K562 (cell line): ENCODE results near the gene TAS2R1. TPM values are rescaled to one million over a fixed set of nuclear protein-coding genes. Genes with fewer than 3 reads are reported as not detected.

ENCODE experiments used
- BHLHE40 ChIP-seq: IDR thresholded peaks from 2 replicates; pipeline ENCODE4 v1.6.1; 2011; ENCODE audit warnings: low read length, improper control_type of control experiment
- FOXM1 ChIP-seq, 2 experiments: fragments of 450-650 bp in 1 of 2; sonication (generic) in 1 of 2; formaldehyde crosslinking in 1 of 2; IDR thresholded peaks; 2 replicates each; pipeline versions ENCODE4 v1.6.1 to v1.9.0; 2017 to 2022; ENCODE audit warnings: low read depth in 2 of 2, mild to moderate bottlenecking in 2 of 2, missing genetic modification reagents in 1 of 2, moderate library complexity in 1 of 2
- GABPB2 ChIP-seq: fragments of 250-450 bp; sonication (Bioruptor Pico); conservative IDR thresholded peaks from 2 replicates; pipeline ENCODE4 v1.5.1; 2021; ENCODE audit warnings: mild to moderate bottlenecking
- MAFK ChIP-seq: IDR thresholded peaks from 2 replicates; pipeline ENCODE4 v1.6.1; 2011; ENCODE audit warnings: low read length, improper control_type of control experiment
- NFATC3 ChIP-seq: fragments of 450-650 bp; IDR thresholded peaks from 2 replicates; pipeline ENCODE4 v1.6.1; 2017; ENCODE audit warnings: mild to moderate bottlenecking
- NONO ChIP-seq, 2 experiments: fragments of 200-400 bp in 1 of 2; fragments of 450-650 bp in 1 of 2; formaldehyde crosslinking in 1 of 2; IDR thresholded peaks; 2 replicates each; pipeline ENCODE4 v1.6.1; 2017; ENCODE audit warnings: low read depth in 2 of 2, mild to moderate bottlenecking in 2 of 2, moderate library complexity in 2 of 2, low read length in 1 of 2
- NUFIP1 ChIP-seq: fragments of 450-650 bp; IDR thresholded peaks from 2 replicates; pipeline ENCODE4 v1.6.1; 2018; ENCODE audit not compliant: partially characterized antibody
- SRSF9 ChIP-seq: fragments of 200-400 bp; formaldehyde crosslinking; IDR thresholded peaks from 2 replicates; pipeline ENCODE4 v1.6.1; 2017; ENCODE audit warnings: low read depth, low read length, borderline replicate concordance
- ZSCAN32 ChIP-seq: fragments of 450-650 bp; formaldehyde crosslinking; IDR thresholded peaks from 2 replicates; pipeline ENCODE4 v1.4.0; 2020; ENCODE audit warnings: mild to moderate bottlenecking, moderate library complexity
- polyA plus RNA-seq, 8 experiments: library from polyadenylated mRNA; depleted of rRNA in 4 of 8; stranded (reverse) in 5 of 8; unstranded in 3 of 8; fragments of >200 nt; fragmentation: Nextera tagmentation in 2 of 8; fragmentation: Illumina TruSeq in 1 of 8; extraction: Ambion mirVana in 2 of 8; extraction: Trizol in 1 of 8; gene quantifications; 2 replicates each; pipeline versions ENCODE4 v1.2.1 to v1.2.3, GENCODE V29; 2011 to 2014; ENCODE audit warnings: inconsistent platforms in 1 of 8, missing spikeins in 1 of 8
- total RNA-seq, 7 experiments: library from RNA; depleted of rRNA in 6 of 7; stranded (reverse); fragments of >200 nt in 6 of 7; fragmentation: Illumina TruSeq in 2 of 7; extraction: Trizol in 2 of 7; gene quantifications; 2 replicates each; pipeline versions ENCODE4 v1.2.1 to v1.2.3, GENCODE V29; 2011 to 2021; ENCODE audit warnings: low replicate concordance in 1 of 7
- TF ChIP-seq, protein P1 (sequence below): fragments of 150-350 bp; IDR thresholded peaks from 2 replicates; pipeline ENCODE4 v1.6.1; 2014; ENCODE audit warnings: low read depth, mild to moderate bottlenecking, low read length, borderline replicate concordance

The TAS2R1 gene
- total and polyA plus RNA-seq, 9 of the 15 experiments (the other 6 are each of a cell fraction or from before 2014, with no cell fraction given) = not detected

DNA sequence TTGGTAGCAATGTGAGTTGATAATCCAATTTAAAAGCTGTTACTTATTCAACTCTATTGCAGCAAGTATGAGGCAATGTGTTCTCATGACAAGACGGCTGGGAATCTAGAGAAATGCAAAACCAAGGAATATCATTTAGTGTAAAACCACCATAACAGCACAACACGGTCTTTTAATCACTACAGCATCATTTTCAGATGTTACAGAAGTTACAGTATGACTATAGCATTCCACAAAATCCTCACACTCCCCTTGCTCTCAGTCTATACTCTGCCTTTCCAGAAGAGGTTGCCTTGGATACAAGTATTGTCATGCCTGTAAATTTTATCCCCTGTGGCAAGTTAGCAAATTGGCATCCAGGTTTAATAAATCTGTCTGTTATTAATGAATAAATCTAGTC lies 28.6 kb upstream of the TAS2R1 start (continued):
- TF ChIP-seq NONO (IDR thresholded peaks at IDR 0.05; ENCODE audit: low read depth in 2 of 2, low read length in 1 of 2) (no peak), NFATC3 (no peak), MAFK (no peak), NUFIP1 (no peak), FOXM1 (IDR thresholded peaks at IDR 0.05; ENCODE audit: low read depth) (no peak), FOXM1 (CRISPR knock-in tag; IDR thresholded peaks at IDR 0.05; ENCODE audit: low read depth) (no peak), ZSCAN32 (CRISPR knock-in tag) (no peak), BHLHE40 (no peak), SRSF9 (no peak), GABPB2 (no peak)
- TF ChIP-seq, protein P1, sequence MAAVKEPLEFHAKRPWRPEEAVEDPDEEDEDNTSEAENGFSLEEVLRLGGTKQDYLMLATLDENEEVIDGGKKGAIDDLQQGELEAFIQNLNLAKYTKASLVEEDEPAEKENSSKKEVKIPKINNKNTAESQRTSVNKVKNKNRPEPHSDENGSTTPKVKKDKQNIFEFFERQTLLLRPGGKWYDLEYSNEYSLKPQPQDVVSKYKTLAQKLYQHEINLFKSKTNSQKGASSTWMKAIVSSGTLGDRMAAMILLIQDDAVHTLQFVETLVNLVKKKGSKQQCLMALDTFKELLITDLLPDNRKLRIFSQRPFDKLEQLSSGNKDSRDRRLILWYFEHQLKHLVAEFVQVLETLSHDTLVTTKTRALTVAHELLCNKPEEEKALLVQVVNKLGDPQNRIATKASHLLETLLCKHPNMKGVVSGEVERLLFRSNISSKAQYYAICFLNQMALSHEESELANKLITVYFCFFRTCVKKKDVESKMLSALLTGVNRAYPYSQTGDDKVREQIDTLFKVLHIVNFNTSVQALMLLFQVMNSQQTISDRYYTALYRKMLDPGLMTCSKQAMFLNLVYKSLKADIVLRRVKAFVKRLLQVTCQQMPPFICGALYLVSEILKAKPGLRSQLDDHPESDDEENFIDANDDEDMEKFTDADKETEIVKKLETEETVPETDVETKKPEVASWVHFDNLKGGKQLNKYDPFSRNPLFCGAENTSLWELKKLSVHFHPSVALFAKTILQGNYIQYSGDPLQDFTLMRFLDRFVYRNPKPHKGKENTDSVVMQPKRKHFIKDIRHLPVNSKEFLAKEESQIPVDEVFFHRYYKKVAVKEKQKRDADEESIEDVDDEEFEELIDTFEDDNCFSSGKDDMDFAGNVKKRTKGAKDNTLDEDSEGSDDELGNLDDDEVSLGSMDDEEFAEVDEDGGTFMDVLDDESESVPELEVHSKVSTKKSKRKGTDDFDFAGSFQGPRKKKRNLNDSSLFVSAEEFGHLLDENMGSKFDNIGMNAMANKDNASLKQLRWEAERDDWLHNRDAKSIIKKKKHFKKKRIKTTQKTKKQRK = no peak
